GM12864 (cell line): Measurements from ENCODE around the gene TAOK1.

Experiments used
- DNase-seq: peaks from one replicate; pipeline ENCODE4 v3.0.0-alpha.2; 2011; ENCODE audit warnings: low read depth
- H3K4me3 ChIP-seq: 2 replicates; pipeline ENCODE4 v1.5.1; 2011; ENCODE audit warnings: mild to moderate bottlenecking, low read depth, low read length, control low read depth
- TF ChIP-seq, protein P1 (sequence below): IDR thresholded peaks from 2 replicates; pipeline ENCODE4 v1.5.1; 2011; ENCODE audit warnings: low read depth, mild to moderate bottlenecking, moderate library complexity, low read length, control low read depth, inconsistent platforms; ENCODE audit errors: missing control alignments

The TAOK1 gene

DNA sequence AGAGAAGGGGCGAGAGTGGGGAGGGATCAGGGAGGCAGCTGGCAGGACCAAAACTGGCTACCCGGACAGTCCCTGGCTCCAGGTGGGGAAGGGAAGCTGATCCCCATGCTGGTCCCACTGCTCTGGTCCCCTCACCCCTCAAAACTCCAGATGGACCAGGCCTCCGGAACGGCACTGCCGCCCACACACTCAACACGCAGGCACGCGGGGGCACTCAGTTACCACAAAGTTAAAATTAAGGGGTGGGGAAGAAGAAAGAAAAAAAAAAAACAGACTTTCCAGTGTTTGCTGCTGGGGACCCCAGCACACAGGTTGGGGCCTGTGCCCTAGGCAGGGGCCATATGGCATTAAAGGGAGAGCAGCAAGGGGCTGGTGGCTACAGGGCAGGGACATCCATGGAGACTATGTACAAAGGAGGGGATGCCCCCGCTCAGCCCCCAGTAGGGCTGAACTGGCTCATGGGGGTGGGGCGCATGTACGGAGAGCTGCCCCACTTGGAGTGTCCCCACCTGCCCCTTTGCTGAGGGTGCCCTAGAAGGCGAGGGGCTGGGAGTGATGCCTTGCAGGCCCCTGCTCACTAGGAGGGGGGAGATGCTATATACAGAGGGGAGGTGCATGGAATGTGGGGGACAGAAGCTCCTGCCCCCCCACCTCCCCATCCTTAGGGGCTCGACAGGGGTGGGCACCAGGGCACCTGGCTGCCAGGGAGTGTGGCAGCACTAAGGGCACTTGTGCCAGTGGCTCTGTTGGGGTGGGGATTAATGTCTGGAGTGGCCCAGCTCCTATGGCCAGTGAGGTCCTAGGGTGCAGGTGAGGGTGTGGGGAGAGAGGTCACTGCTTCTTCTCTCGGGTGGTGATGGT, 183.9 kb downstream of the TAOK1 start:
- DNase-seq = no peak
- H3K4me3 ChIP-seq = no peak overlapping the region
- TF ChIP-seq, protein P1, sequence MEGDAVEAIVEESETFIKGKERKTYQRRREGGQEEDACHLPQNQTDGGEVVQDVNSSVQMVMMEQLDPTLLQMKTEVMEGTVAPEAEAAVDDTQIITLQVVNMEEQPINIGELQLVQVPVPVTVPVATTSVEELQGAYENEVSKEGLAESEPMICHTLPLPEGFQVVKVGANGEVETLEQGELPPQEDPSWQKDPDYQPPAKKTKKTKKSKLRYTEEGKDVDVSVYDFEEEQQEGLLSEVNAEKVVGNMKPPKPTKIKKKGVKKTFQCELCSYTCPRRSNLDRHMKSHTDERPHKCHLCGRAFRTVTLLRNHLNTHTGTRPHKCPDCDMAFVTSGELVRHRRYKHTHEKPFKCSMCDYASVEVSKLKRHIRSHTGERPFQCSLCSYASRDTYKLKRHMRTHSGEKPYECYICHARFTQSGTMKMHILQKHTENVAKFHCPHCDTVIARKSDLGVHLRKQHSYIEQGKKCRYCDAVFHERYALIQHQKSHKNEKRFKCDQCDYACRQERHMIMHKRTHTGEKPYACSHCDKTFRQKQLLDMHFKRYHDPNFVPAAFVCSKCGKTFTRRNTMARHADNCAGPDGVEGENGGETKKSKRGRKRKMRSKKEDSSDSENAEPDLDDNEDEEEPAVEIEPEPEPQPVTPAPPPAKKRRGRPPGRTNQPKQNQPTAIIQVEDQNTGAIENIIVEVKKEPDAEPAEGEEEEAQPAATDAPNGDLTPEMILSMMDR = no peak

- TF ChIP-seq, protein P1 = no peak
- H3K4me3 ChIP-seq = no peak overlapping the region
- no peak for DNase-seq
Measured at GRCh38 chr17:29574732-29575510, 184.8 kb downstream of the TAOK1 start.

GRCh38 chr17:29575511-29576213, 185.5 kb downstream of the TAOK1 start:
- TF ChIP-seq, protein P1 = no peak
- no peak overlapping the region for H3K4me3 ChIP-seq
- no peak for DNase-seq

DNA sequence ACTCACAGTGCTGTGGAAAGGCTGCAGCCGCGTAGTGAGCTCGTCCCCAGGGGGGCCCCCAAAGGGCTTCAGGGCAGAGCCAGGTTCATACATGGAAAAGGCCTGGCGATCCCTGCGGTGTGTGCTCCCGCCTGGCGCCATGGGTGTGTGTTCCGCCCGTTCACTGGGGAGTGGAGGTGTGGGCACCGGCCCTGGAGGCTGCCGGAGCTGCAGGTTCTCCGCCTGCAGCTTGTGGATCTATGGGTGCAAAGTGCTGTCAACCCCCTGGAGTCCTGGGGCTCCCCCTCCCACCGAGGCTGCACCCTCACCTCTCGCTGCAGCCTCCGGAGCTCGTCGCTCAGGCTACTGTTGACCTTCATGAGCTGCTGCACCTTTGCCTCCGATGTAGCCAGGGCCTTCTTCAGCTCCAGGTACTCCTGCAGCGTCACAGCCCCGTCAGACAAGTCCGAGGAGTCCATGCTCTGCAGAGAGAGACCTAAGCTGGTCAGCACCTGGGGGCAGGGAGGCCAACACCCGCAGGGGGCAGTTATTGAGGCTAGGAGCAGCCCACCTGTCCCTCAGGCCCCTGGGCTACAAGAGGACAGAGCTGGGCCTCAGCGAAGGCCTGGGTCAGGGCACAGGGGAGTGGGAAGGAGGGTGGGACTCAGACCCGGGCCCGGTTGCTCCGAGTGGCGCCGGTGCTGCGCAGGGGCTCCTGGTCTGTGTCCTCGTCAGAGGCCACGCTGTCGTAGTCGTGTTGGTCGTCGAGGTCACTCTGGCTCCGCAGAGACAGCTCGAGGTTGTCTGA, 186.2 kb downstream of the TAOK1 start:
- no peak for DNase-seq
- H3K4me3 ChIP-seq = no peak overlapping the region
- TF ChIP-seq, protein P1 = no peak

GRCh38 chr17:29577001-29577370, 186.8 kb downstream of the TAOK1 start:
- no peak for DNase-seq
- H3K4me3 ChIP-seq = no peak overlapping the region
- TF ChIP-seq, protein P1 = no peak
